GM21529 (cell line): ENCODE data around the gene CCM2L.

ENCODE experiments used
- ATAC-seq: cut with Tn5 transposase; IDR thresholded peaks from one replicate; pipeline ENCODE4 v1.9.1; 2021; ENCODE audit not compliant: unreplicated experiment

The CCM2L gene

DNA sequence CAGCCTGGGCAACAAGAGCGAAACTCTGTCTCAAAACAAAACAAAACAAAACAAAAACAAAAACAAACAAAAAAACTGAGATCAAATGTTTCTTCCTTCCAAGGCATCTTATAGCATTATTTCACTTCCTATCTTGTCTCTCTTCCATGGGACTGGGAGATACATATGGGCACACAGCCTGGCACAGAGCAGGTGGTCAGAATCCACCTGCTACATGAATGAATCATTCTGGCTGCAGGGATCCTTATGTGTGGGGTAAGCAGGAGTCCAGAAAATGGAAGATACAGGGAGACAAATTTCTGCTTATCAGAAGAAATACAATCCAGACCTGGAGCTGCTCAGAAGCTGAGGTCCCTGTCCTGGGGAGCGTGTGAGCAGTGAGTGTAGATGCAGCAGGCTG lies 18.2 kb upstream of the CCM2L start:
- ATAC-seq, result no peak

GRCh38 chr20:31996996-31997395 lies 13.2 kb upstream of the CCM2L start:
- no peak for ATAC-seq

GRCh38 chr20:31998246-31998645 lies 12.0 kb upstream of the CCM2L start:
- ATAC-seq, result no peak

DNA sequence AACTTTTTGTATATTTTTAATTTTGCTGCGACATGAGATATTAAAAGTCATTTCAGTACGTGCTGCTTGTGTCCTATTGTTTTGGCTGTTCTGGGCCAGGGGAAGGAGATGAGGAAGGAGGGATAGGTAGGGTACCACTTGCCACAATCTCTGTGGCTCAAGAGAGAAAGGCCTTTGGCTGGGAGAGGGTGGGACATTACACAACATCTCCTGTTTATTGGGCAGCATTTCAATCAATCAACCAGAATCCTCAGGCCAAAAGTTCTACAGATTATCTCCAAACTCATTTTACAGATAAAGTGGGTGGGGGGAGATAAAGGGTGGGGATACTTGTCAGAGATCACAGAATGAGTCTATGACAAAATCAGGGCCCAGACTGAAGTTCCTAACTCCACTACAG lies 6.9 kb upstream of the CCM2L start:
- ATAC-seq, result no peak

- no peak for ATAC-seq
These were observed 5.3 kb upstream of the CCM2L start for GRCh38 chr20:32004963-32005362.

DNA sequence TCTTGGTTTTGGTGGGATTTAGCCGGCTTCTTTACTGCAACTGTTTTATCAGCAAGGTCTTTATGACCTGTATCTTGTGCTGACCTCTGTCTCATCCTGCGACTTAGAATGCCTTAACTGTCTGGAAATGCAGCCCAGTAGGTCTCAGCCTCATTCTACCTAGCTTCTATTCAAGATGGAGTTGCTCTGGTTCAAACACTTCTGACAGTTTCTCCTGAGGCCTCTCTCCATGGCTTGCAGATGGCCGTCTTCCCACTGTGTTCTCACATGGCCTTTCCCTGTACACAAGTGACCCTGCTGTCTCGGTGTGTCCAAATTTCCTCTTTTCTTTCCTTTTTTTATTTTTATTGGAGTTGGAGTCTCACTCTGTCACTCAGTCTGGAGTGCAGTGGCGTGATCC lies 4.2 kb upstream of the CCM2L start:
- no peak for ATAC-seq

- no peak for ATAC-seq
These were observed 3.1 kb upstream of the CCM2L start for GRCh38 chr20:32006841-32007786.

DNA sequence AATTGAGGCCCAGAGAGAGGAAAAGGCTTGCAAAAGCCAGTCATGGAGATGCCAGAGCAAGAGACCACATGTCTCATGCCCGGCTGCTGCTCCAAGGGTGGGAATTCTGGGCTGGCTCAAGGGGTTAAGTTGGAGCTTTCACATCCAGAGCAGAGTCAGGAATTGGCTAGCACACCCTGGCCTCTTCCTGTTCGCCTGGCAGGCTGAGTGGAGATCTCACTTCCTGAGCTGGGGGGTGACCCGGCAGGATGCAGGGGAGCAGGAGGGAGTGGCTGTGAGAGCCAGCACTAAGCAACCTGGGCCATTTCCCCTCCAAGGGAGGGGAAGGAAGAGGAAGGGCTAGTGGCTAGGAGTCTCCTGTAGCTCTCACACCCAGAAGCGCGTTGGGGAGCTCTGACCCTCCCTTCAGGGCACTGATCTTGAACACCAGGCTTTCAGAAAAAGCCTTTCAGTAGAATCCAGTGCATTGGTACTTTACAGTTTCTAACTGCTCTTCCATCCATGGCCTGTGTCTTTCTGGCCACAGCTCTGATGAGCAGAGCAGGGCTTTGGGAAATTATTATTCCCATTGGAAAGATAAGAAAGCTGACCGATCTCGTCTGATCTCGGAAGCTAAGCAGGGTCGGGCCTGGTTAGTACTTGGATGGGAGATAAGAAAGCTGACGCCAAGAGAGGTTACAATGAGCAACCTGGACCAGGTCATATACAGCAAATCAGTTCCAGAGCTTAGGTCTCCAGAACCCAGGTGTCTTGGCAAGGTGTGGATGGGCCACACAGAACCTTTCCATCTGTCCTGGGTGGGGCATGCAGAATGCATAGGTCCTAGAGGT lies 2.2 kb upstream of the CCM2L start:
- no peak for ATAC-seq

DNA sequence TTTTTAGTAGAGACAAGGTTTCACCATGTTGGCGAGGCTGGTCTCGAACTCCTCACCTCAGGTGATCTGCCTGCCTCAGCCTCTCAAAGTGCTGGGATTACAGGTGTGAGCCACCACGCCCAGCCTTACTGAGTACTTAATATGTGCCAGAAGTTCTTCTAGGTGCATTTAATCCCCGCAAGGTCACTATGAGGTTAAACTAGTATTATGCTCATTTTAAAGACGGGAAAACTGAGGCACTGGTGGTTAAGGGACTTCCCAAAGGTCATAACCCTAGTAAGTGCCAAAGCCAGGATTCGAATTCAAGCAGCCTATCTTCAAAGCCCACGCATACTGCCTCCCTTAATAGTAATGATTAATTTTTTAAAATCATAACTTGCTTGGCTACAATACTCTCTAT lies 674 bp upstream of the CCM2L start:
- ATAC-seq, result no peak

DNA sequence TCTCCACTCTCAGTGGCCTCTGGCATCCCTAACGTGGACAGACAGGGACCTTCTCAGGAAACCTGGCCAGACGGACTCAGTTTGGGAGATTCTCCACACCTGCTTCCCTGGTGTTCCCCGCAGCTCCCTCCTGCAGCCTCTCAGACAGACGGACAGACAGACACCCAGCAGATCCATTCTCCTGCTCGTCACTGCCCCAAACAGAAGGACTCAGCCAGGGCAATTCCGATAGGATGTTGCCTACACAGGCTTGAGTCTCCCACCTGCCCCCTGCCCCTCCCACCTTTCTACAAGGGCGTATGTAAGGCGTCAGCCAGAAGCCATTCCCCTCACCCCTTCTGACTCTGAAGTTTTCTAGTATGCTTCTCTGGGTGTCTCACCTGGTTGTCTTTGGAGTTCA lies 428 bp downstream of the CCM2L start:
- no peak for ATAC-seq

- no peak for ATAC-seq
These were observed 2.0 kb downstream of the CCM2L start for GRCh38 chr20:32012159-32012688.

- no peak for ATAC-seq
These were observed 3.1 kb downstream of the CCM2L start for GRCh38 chr20:32013326-32013725.

GRCh38 chr20:32017711-32018251 lies 7.5 kb downstream of the CCM2L start:
- ATAC-seq, result no peak

- no peak for ATAC-seq
These were observed 8.3 kb downstream of the CCM2L start for GRCh38 chr20:32018269-32019155.

GRCh38 chr20:32019156-32019510 lies 8.9 kb downstream of the CCM2L start:
- no peak for ATAC-seq

- no peak for ATAC-seq
These were observed 9.6 kb downstream of the CCM2L start for GRCh38 chr20:32019563-32020463.

DNA sequence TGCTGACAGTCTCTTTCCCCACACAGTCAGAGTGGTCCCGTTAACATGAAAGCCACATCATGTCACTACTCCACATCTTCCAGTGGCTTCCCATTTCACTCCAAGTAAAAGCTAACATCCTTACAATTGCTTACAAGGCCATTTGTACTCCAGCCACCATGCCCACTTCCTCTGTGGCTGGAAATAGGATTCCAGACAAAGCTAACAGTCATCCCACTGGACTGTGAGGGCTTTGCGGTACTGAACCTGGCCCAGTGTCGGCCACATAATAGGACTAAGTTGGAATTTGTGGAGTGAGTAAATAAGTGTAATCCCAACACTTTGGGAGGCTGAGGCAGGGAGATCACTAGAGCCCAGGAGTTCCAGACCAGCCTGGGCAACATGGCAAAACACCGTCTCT lies 10.9 kb downstream of the CCM2L start:
- ATAC-seq, result no peak

DNA sequence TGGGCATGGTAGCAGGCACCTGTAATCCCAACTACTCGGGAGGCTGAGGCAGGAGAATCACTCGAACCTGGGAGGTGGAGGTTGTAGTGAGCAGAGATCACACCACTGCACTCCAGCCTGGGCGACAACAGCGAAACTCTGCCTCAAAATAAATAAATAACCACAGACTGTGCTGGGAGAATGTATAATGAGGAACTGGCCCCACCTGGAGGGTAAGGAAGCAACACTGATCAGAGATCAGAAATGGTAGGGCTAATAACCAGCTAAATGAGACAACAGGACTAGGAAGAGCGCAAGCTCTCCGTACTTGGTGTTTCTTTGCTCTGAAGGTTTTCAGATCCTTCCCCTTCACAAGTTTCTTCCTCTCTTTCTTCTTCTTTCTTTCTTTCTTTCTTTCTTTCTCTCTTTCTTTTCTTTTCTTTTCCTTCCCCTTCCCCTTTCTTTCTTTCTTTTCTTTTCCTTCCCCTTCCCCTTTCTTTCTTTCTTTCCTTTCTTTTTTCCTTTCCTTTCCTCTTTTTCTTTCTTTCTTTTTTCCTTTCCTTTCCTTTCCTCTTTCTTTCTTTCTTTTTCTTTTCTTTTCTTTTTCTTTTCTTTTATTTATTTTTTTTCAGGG lies 14.6 kb downstream of the CCM2L start:
- no peak for ATAC-seq

DNA sequence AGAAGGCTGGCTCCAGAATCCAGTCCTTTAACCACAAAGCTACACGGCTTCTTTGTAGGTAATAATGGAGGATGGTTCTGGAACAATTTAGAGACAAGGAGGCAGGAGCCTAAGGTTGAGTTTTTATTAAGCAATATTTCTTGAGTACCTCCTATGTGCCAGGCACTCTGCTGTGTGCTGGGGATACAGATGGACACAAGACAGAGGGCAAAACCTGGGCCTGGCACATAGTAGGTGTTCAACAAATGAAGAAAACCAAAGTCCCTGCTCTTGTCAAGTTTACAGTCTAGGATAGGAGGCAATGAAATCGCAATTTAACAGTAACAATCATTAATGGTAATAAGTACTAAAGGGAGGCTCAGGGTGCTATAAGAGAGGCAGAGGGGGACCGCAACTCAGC lies 17.4 kb downstream of the CCM2L start:
- no peak for ATAC-seq
